SK-N-SH treated with all-trans-retinoic acid at 6 μM for 48 hours (cell line): ENCODE data around the gene ABCG4.

Source experiments
- ATAC-seq: fragments of 200-7000 bp; cut with Tn5 transposase; 3 replicates; pipeline ENCODE4 v1.9.1; 2020; ENCODE audit warnings: mild to moderate bottlenecking, moderate library complexity
- ARNTL ChIP-seq: fragments of 450-650 bp; formaldehyde crosslinking; IDR thresholded peaks from 2 replicates; pipeline ENCODE4 v1.5.0; 2020; ENCODE audit warnings: low read depth, mild to moderate bottlenecking, moderate library complexity, borderline replicate concordance
- BACH2 ChIP-seq: fragments of 250-450 bp; sonication (Bioruptor Pico); IDR thresholded peaks from 2 replicates; pipeline ENCODE4 v1.9.0; 2021; ENCODE audit warnings: mild to moderate bottlenecking, borderline replicate concordance
- CSDC2 ChIP-seq: fragments of 250-450 bp; sonication (Bioruptor Pico); IDR thresholded peaks from 2 replicates; pipeline ENCODE4 v1.5.0; 2020; ENCODE audit warnings: mild to moderate bottlenecking, moderate library complexity
- ESRRG ChIP-seq: fragments of 250-450 bp; sonication (Bioruptor Pico); IDR thresholded peaks from 2 replicates; pipeline ENCODE4 v1.6.1; 2021; ENCODE audit warnings: mild to moderate bottlenecking
- GLIS3 ChIP-seq: fragments of 250-450 bp; sonication (Bioruptor Pico); IDR thresholded peaks from 2 replicates; pipeline ENCODE4 v1.5.0; 2020; ENCODE audit warnings: mild to moderate bottlenecking, moderate library complexity
- ISL1 ChIP-seq: fragments of 250-450 bp; sonication (Bioruptor Pico); IDR thresholded peaks from 2 replicates; pipeline ENCODE4 v2.1.2; 2022; ENCODE audit warnings: mild to moderate bottlenecking, moderate library complexity
- OSR1 ChIP-seq: fragments of 250-450 bp; sonication (Bioruptor Pico); IDR thresholded peaks from 2 replicates; pipeline ENCODE4 v1.8.0; 2022; ENCODE audit warnings: moderate library complexity, mild to moderate bottlenecking, inconsistent platforms
- RARB ChIP-seq: fragments of 250-450 bp; sonication (Bioruptor Pico); IDR thresholded peaks from 2 replicates; pipeline ENCODE4 v1.8.0; 2021; ENCODE audit warnings: mild to moderate bottlenecking, moderate library complexity
- SNAI2 ChIP-seq: fragments of 250-450 bp; sonication (Bioruptor Pico); IDR thresholded peaks from 2 replicates; pipeline ENCODE4 v1.5.0; 2020; ENCODE audit warnings: mild to moderate bottlenecking, moderate library complexity
- TOX ChIP-seq: fragments of 250-450 bp; sonication (Bioruptor Pico); IDR thresholded peaks from 2 replicates; pipeline ENCODE4 v1.8.0; 2021; ENCODE audit warnings: mild to moderate bottlenecking, moderate library complexity, borderline replicate concordance
- TSHZ2 ChIP-seq: fragments of 250-450 bp; sonication (Bioruptor Pico); IDR thresholded peaks from 2 replicates; pipeline ENCODE4 v1.5.0; 2020; ENCODE audit warnings: mild to moderate bottlenecking, moderate library complexity
- ZC3H10 ChIP-seq: fragments of 250-450 bp; sonication (Bioruptor Pico); IDR thresholded peaks from 2 replicates; pipeline ENCODE4 v1.5.1; 2021; ENCODE audit warnings: mild to moderate bottlenecking, moderate library complexity
- ZFP3 ChIP-seq: fragments of 250-450 bp; sonication (Bioruptor Pico); IDR thresholded peaks from 2 replicates; pipeline ENCODE4 v1.5.0; 2020; ENCODE audit warnings: mild to moderate bottlenecking, moderate library complexity
- ZNF565 ChIP-seq: fragments of 450-650 bp; formaldehyde crosslinking; conservative IDR thresholded peaks from 2 replicates; pipeline ENCODE4 v1.5.0; 2020; ENCODE audit warnings: low read depth, mild to moderate bottlenecking, moderate library complexity
- ZNF70 ChIP-seq: fragments of 450-650 bp; formaldehyde crosslinking; IDR thresholded peaks from 2 replicates; pipeline ENCODE4 v1.5.0; 2020; ENCODE audit warnings: mild to moderate bottlenecking, moderate library complexity
- ZNF8 ChIP-seq: fragments of 450-650 bp; formaldehyde crosslinking; IDR thresholded peaks from 2 replicates; pipeline ENCODE4 v1.5.0; 2020; ENCODE audit warnings: mild to moderate bottlenecking, moderate library complexity
- TF ChIP-seq, protein P1 (sequence below): fragments of 250-450 bp; sonication (Bioruptor Pico); IDR thresholded peaks from 2 replicates; pipeline ENCODE4 v1.8.0; 2021; ENCODE audit warnings: low read depth, mild to moderate bottlenecking, moderate library complexity, borderline replicate concordance
- TF ChIP-seq, protein P2 (sequence below): fragments of 250-450 bp; sonication (Bioruptor Pico); IDR thresholded peaks from 2 replicates; pipeline ENCODE4 v1.5.1; 2021; ENCODE audit warnings: mild to moderate bottlenecking, moderate library complexity
- TF ChIP-seq, protein P3 (sequence below): fragments of 250-450 bp; sonication (Bioruptor Pico); IDR thresholded peaks from 2 replicates; pipeline ENCODE4 v1.5.1; 2020; ENCODE audit warnings: low read depth, mild to moderate bottlenecking, moderate library complexity
- TF ChIP-seq, protein P4 (sequence below): fragments of 250-450 bp; sonication (Bioruptor Pico); IDR thresholded peaks from 2 replicates; pipeline ENCODE4 v1.8.0; 2020; ENCODE audit warnings: mild to moderate bottlenecking, moderate library complexity, borderline replicate concordance

ABCG4 gene

DNA sequence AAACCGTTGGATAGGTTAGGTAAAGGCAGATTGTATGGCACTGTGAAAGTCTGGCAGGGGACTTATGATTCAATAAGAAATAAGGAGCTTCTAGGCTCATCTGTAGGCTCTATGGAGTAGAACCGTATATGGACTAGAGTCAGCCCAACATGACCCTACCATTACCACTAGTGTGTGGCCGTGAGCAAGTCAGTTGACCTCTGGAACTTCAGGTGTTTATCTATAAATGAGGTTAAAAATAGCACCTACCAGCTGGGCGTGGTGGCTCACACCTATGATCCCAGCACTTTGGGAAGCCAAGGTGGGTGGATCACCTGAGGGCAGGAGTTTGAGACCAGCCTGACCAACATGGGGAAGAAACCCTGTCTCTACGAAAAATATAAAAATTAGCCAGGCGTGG is 23.0 kb upstream of the ABCG4 start:
- ATAC-seq, result no peak
- TF ChIP-seq ESRRG (CRISPR knock-in tag) (no peak), RARB (CRISPR knock-in tag) (no peak), ZNF565 (CRISPR knock-in tag) (no peak)
- TF ChIP-seq, protein P1, sequence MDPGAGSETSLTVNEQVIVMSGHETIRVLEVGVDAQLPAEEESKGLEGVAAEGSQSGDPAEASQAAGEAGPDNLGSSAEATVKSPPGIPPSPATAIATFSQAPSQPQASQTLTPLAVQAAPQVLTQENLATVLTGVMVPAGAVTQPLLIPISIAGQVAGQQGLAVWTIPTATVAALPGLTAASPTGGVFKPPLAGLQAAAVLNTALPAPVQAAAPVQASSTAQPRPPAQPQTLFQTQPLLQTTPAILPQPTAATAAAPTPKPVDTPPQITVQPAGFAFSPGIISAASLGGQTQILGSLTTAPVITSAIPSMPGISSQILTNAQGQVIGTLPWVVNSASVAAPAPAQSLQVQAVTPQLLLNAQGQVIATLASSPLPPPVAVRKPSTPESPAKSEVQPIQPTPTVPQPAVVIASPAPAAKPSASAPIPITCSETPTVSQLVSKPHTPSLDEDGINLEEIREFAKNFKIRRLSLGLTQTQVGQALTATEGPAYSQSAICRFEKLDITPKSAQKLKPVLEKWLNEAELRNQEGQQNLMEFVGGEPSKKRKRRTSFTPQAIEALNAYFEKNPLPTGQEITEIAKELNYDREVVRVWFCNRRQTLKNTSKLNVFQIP (CRISPR knock-in tag), result no peak
- TF ChIP-seq, protein P2, sequence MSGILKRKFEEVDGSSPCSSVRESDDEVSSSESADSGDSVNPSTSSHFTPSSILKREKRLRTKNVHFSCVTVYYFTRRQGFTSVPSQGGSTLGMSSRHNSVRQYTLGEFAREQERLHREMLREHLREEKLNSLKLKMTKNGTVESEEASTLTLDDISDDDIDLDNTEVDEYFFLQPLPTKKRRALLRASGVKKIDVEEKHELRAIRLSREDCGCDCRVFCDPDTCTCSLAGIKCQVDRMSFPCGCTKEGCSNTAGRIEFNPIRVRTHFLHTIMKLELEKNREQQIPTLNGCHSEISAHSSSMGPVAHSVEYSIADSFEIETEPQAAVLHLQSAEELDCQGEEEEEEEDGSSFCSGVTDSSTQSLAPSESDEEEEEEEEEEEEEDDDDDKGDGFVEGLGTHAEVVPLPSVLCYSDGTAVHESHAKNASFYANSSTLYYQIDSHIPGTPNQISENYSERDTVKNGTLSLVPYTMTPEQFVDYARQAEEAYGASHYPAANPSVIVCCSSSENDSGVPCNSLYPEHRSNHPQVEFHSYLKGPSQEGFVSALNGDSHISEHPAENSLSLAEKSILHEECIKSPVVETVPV (CRISPR knock-in tag), result no peak

GRCh38 chr11:119126675-119127268 is 22.1 kb upstream of the ABCG4 start:
- TF ChIP-seq TSHZ2 (CRISPR knock-in tag), result no peak
- TF ChIP-seq BACH2 (CRISPR knock-in tag), result no peak
- TF ChIP-seq, protein P3, sequence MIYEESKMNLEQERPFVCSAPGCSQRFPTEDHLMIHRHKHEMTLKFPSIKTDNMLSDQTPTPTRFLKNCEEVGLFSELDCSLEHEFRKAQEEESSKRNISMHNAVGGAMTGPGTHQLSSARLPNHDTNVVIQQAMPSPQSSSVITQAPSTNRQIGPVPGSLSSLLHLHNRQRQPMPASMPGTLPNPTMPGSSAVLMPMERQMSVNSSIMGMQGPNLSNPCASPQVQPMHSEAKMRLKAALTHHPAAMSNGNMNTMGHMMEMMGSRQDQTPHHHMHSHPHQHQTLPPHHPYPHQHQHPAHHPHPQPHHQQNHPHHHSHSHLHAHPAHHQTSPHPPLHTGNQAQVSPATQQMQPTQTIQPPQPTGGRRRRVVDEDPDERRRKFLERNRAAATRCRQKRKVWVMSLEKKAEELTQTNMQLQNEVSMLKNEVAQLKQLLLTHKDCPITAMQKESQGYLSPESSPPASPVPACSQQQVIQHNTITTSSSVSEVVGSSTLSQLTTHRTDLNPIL (CRISPR knock-in tag), result no peak
- no peak for TF ChIP-seq ESRRG (CRISPR knock-in tag)
- no peak for ATAC-seq

DNA sequence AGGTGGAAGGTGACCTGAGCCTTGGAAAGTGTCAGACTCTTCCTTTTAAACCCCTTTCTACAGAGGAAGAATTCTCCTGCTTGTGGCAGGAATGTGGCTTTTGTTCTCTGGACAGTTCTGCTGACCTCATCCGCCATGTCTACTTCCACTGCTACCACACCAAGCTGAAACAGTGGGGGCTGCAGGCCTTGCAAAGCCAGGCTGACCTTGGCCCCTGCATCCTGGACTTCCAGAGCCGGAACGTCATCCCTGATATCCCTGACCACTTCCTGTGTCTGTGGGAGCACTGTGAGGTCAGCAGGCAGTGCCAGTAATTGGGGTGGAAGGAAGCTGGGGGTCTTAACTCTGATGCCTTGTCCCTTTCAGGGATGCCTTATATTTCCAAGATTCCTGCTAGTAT is 18.2 kb upstream of the ABCG4 start:
- ATAC-seq, result no peak
- TF ChIP-seq, protein P3 (CRISPR knock-in tag), result no peak
- TF ChIP-seq ISL1 (CRISPR knock-in tag) (no peak), TOX (CRISPR knock-in tag) (no peak), GLIS3 (no peak), CSDC2 (CRISPR knock-in tag) (no peak), OSR1 (no peak), BACH2 (CRISPR knock-in tag) (no peak), ZC3H10 (CRISPR knock-in tag) (no peak), ZNF8 (no peak), SNAI2 (CRISPR knock-in tag) (no peak), ZFP3 (CRISPR knock-in tag) (no peak), ARNTL (CRISPR knock-in tag) (no peak), ZNF70 (CRISPR knock-in tag) (no peak)
- TF ChIP-seq, protein P1 (CRISPR knock-in tag), result no peak
- TF ChIP-seq, protein P4, sequence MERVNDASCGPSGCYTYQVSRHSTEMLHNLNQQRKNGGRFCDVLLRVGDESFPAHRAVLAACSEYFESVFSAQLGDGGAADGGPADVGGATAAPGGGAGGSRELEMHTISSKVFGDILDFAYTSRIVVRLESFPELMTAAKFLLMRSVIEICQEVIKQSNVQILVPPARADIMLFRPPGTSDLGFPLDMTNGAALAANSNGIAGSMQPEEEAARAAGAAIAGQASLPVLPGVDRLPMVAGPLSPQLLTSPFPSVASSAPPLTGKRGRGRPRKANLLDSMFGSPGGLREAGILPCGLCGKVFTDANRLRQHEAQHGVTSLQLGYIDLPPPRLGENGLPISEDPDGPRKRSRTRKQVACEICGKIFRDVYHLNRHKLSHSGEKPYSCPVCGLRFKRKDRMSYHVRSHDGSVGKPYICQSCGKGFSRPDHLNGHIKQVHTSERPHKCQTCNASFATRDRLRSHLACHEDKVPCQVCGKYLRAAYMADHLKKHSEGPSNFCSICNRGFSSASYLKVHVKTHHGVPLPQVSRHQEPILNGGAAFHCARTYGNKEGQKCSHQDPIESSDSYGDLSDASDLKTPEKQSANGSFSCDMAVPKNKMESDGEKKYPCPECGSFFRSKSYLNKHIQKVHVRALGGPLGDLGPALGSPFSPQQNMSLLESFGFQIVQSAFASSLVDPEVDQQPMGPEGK (CRISPR knock-in tag), result no peak
